CD4-positive, alpha-beta T cell treated with Interleukin-6 for 4 hours (primary cell): ENCODE results near the gene MTARC2.

Source experiments
- DNase-seq: peaks from one replicate; pipeline ENCODE4 v3.0.0-alpha.2; 2020; ENCODE audit warnings: mixed read lengths

The MTARC2 gene

DNA sequence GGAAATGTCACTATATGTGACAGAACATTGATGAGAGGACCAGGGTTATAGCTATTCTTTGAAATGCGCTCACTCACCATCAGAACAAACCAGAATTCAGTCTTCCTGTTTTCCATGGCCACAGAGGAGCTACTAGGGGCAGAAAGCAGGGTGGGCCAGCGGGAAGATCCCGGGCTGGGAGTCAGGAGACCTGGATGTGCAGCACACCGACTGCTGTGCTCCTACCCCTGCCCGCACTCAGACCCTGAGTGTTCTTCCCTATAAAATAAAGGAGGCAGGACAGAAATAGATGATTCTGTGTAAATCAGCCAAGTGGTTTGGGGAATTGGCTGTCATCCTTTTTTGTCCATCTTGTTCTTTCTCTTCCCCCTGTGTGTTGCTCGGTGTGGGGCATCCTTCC, 59.6 kb downstream of the MTARC2 start:
- no peak for DNase-seq

DNA sequence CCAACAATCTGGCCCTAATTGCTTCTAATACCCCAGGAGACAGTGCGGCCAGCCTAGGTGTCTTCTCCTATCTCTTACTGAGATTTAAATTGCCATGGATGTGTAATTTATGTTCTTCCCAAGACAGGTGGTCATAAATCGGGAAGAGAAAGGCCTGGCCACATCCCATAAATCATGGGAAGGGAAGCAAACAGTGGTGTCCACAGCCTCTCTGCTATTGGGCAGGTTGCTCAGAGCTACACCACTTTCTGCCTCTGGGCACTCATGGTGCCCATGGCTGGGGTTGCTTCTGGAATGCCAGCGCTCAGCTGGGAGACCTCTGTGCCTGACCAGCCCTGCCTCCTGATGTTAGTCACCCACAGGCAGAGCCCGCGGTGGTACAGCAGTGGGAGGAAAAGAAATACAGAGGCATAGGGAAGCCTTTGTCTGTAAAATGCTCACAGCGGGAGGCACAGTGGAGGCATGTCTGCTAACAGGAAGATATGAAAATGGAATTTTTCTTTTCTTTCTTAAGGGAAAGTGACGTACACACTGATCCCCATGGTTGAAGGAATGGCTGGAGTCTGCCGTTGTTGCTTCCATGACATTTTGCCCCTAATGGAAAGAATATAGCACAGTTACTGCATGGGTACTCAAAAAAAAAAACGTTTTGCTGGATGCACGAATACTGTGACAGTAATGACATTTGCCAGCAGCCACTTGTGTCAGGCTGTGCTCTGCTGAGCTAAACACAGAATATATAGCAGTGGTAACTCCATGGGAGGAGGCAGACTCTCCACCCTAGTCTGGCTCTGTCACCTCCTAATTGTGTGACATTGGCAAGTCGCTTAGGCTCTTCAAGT, 60.4 kb downstream of the MTARC2 start:
- DNase-seq, result no peak

DNA sequence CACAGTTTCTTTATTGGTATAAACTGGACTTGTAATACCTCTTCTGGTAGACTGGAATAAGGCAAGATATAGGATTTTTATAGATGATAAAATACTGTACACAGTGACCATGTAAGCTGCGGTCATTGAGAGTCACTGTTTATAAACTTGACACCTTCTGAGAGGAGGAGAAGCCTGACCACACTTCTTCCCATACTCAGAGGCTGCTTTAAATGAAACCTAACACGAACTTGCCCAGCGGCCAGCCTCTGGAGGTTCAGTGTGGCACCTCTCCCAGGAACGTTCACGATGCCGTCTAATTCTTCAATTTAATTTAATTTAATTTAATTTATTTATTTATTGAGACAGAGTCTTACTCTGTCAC, 61.0 kb downstream of the MTARC2 start:
- DNase-seq, result no peak

GRCh38 chr1:220809704-220810103, 61.6 kb downstream of the MTARC2 start:
- DNase-seq, result no peak

DNA sequence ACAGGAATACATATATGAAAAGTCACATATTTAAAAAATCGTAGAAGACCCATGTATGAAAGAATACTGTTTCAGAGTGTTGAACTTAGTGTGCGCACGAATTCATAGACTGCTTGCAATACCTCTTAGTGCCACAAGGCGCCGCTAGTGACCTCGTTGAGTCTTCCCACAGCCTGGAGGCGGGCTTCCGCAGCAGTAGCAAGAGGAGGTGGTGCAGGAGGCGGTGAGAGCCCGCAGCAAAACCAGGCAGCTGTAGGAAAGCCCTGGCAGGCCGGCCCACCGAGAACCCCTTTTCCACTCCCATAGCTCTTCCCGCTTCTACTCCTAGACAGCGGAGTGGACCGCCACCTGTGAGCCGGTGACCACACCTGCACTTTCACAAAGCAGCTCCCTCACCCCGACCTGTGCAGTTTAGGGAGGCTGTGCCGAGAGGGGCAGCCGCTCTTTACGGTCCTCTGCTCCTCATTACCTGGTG, 62.1 kb downstream of the MTARC2 start:
- DNase-seq, result peak; percentile 73

DNA sequence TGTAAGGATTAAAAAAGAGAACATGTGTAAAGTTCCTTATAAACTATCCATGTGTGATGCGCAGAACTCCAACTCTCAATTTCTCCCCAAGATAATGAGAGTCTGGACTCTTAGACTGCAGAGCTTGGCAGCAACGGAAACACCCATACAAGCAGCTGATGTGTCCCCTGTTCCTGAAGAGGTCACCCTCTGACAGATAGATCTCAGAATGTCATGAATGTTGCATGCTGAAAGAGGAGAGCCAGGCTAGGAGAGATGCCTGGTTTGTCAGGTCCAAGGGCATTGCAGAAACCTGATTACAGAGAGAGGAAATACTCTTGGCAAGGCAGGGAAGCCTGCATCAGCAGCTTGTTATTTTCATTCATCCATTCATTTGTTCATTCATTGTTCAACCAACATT, 62.8 kb downstream of the MTARC2 start:
- DNase-seq, result no peak

DNA sequence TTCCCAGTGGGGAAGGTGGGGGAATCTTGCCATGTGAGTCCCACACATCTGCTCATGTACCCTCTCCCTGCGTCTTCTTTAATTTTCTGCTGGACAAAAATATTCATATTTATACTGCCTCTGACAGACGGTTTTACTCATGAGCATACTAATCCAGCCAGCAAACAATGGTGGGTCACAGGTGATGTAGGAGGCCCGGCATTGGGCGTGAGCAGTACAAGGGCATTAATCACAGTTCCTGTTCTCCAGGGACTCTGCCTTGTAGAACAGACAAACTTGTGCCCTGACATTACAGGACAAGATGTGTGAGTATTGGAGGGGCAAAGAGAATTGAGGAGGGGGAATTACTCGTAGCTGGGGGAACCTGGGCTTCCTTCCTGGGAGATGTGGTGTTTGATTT, 63.6 kb downstream of the MTARC2 start:
- DNase-seq, result no peak

DNA sequence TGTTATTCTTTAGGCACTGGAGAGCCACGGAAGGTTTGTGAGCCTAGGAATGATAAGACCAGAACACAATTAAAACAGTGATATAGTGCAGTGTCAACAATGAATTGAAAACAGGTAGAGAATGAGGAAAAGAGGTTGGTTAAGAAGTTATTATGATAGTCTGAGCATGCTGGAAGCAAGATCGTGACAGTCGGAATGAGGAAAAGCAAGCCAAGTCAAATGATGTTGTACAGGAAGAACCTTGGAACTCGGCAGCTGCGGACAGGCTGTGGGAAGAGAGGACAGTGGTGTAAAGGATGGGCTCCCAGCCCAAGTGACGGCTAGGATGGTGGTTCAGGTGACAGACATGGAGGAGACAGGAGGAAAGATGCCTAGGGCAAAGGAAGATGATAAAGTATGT, 64.2 kb downstream of the MTARC2 start:
- DNase-seq, result no peak

DNA sequence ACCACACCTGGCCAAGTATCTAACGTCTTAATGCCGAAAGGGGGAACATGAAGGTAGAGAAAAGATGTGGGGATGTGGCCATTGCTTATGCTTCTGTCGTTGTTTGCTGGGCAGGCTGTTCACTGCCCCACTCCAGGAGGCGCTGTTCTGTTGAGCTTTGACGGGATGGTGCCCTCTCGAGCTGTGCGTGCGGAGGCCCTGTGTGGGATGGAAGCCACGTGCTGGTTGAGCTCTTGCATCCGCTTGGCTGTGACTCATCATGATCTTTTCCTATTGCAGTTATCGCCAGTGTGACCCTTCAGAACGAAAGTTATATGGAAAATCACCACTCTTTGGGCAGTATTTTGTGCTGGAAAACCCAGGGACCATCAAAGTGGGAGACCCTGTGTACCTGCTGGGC, 64.9 kb downstream of the MTARC2 start:
- DNase-seq, result no peak

DNA sequence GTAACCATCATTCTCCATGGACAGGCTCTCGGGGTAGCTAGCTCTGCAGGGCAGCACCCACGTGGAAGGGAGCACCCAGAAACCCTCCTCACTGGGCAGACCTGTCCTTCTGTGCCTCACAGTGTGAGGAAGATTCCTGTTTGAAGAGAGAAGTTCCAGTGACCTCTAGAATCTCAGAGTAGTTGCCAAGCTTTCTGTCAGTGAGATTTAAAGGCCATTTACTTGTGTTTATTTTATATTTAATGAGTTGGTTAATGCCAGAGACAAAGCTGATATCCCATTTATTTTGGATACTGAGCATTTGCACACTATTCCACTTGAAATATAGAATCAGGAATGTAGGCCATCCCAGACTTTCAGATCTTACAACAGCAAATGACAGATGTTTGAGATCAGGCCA, 67.3 kb downstream of the MTARC2 start:
- DNase-seq, result no peak

DNA sequence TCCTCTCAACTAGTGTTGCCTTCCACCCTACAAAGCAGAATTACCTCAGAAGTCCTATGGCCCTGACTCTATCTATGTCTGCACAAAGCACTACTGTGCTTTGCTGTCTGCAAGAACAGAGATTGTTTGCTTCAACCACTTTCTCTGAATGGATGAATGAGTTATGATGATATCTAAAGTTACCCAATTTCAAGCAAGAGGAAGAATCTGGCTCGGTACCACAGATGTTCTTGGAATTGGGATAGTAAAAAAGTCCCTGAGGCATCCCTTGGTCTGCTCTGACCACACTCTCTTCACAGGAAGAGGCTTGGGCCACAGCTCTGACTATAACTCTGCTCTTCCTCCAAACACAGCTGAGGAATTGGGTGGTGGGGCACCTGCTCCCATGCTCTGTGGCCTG, 69.8 kb downstream of the MTARC2 start:
- no peak for DNase-seq

DNA sequence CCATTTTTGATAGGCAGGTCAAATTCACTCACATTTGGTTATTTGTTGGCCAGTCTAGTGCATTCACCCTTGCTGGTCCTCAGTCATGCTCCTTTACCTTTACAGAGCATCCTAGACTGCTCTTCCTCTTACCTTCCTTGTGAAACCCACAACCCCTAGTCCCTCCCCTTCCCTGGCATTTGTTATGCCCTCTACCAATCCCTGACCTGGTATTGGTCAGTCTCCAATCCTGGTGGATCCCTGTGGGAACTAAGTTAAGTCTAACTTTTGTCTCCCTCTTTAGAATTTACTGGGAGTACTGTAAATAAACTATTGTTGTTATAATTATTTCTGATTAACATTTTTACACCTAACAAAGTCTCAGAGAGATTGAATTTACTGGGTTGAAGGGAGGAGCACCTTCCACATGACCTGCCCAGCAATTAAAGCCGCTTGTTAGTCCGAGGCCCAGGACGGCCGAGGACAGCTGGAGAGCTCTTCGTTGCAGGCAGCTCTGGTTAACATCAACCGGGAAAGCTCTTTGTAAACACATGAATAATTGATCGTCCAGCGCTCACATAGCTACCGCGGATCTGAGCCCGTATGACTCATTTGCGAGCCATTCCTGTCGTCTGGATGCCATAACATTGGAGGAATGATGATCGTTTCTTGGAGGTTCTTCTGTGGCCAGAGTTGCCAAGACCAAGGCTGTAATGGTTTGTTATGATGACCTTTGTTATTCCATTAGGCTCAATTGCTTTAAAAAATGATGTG, 70.5 kb downstream of the MTARC2 start:
- DNase-seq, result no peak

- no peak for DNase-seq
Measured at GRCh38 chr1:220819467-220820026, 71.4 kb downstream of the MTARC2 start.

DNA sequence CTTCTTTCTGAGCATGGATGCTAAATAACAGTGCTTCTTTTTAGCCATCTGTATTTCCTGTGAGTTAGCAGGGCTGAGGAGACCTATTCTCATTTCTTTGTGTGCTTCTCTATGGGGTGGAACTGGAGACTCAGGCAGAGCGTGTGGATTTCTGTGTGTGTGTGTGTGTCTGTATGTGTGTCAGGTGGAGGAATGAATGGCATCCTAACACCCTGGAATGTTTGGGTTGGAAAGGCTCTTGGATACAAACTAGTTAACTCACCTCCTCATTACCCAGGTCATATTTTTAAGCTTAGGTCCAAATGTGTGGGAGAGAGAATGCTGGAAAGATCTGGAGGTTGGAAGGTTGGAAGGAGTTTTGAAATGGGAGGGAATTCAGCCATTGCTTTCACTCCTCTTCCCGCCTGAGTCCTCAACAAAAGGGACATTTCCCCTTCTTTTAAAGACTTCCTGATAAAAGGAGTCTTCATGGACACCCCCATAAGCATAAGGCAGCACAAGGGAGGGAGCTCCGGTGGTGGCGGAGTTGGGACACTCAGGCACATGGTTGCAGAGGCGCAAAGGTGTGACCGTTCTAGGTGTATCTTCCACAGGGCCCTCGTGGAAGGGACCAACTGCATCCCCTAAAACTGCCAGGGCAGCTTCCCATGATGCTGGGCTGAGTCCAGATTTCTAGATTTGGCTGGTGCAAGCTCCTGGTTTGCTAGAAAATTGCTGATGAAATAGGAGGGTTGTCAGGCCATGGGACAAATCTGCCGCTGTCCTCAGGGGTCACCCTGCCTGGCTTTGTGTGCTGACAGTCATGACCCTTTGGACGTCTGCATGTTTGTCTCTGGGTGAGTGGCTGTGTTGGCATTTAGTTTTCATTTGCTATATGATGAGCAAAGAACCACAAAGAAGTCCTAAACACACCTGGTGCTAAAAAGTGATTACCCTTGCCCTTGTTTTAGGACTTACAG, 76.2 kb downstream of the MTARC2 start:
- DNase-seq, result no peak

GRCh38 chr1:220825819-220826551, 77.9 kb downstream of the MTARC2 start:
- DNase-seq, result no peak

- no peak for DNase-seq
Measured at GRCh38 chr1:220826729-220827128, 78.6 kb downstream of the MTARC2 start.

GRCh38 chr1:220827445-220828178, 79.5 kb downstream of the MTARC2 start:
- DNase-seq, result no peak

- no peak for DNase-seq
Measured at GRCh38 chr1:220828179-220828490, 80.0 kb downstream of the MTARC2 start.

GRCh38 chr1:220828950-220829586, 80.9 kb downstream of the MTARC2 start:
- DNase-seq, result no peak

- no peak for DNase-seq
Measured at GRCh38 chr1:220833436-220833835, 85.3 kb downstream of the MTARC2 start.
